DND-41 (cell line): Measurements from ENCODE around the gene NLRP12.

Source experiments
- ATAC-seq: fragments of 200-7000 bp; cut with Tn5 transposase; 3 replicates; pipeline ENCODE4 v1.9.1; 2021; ENCODE audit warnings: low read depth; ENCODE audit not compliant: insufficient read depth
- DNase-seq: peaks from one replicate; pipeline ENCODE4 v3.0.0-alpha.2; 2020
- H2AFZ ChIP-seq: 2 replicates; pipeline ENCODE4 v1.6.0; 2012; ENCODE audit warnings: low read depth, low read length
- H3K27ac ChIP-seq: 2 replicates; pipeline ENCODE4 v1.5.1; 2012; ENCODE audit warnings: low read length, inconsistent platforms
- H3K27me3 ChIP-seq: fragments of 200-600 bp; sonication (generic); 2 replicates; pipeline ENCODE4 v1.6.0; 2012; ENCODE audit warnings: low read length, mild to moderate bottlenecking, inconsistent platforms; ENCODE audit not compliant: insufficient read depth, poor library complexity
- H3K36me3 ChIP-seq: 2 replicates; pipeline ENCODE4 v1.5.1; 2012; ENCODE audit warnings: low read length, inconsistent platforms; ENCODE audit not compliant: insufficient read depth
- H3K4me1 ChIP-seq: 2 replicates; pipeline ENCODE4 v1.5.1; 2012; ENCODE audit warnings: mild to moderate bottlenecking, low read length; ENCODE audit not compliant: insufficient read depth
- H3K4me2 ChIP-seq: 2 replicates; pipeline ENCODE4 v1.6.0; 2012; ENCODE audit warnings: mild to moderate bottlenecking, moderate library complexity, low read length, inconsistent platforms; ENCODE audit not compliant: insufficient read depth
- H3K4me3 ChIP-seq, 2 experiments: fragments of 200-600 bp in 1 of 2; shearing (Covaris generic) in 1 of 2; 2 replicates each; pipeline ENCODE4 v1.5.1; 2012 to 2016; ENCODE audit warnings: inconsistent platforms in 2 of 2, low read length in 2 of 2, mild to moderate bottlenecking in 2 of 2, low read depth in 1 of 2, moderate library complexity in 1 of 2
- H3K79me2 ChIP-seq: 2 replicates; pipeline ENCODE4 v1.6.0; 2012; ENCODE audit warnings: low read length, inconsistent platforms; ENCODE audit not compliant: insufficient read depth
- H3K9ac ChIP-seq: 2 replicates; pipeline ENCODE4 v1.6.0; 2012; ENCODE audit warnings: low read depth, mild to moderate bottlenecking, inconsistent platforms, low read length, moderate library complexity
- H3K9me3 ChIP-seq: 2 replicates; pipeline ENCODE4 v1.5.1; 2012; ENCODE audit warnings: low read length, moderate library complexity, mild to moderate bottlenecking, inconsistent platforms; ENCODE audit not compliant: insufficient read depth, severe bottlenecking
- H4K20me1 ChIP-seq: 2 replicates; pipeline ENCODE4 v1.6.0; 2012; ENCODE audit warnings: low read length; ENCODE audit not compliant: insufficient read depth
- CTCF ChIP-seq: IDR thresholded peaks from 2 replicates; pipeline ENCODE4 v1.5.1; 2012; ENCODE audit warnings: borderline replicate concordance, low read length, moderate library complexity, mild to moderate bottlenecking; ENCODE audit not compliant: poor library complexity, severe bottlenecking; ENCODE audit errors: extremely low read depth
- EZH2 ChIP-seq: IDR thresholded peaks from 3 replicates; pipeline ENCODE4 v1.6.1; 2012; ENCODE audit warnings: borderline replicate concordance, low read depth, mild to moderate bottlenecking, moderate library complexity, low read length, inconsistent platforms; ENCODE audit not compliant: severe bottlenecking

The NLRP12 gene

GRCh38 chr19:53819861-53820260, 4.3 kb downstream of the NLRP12 start:
- no peak overlapping the region for H3K9ac ChIP-seq
- TF ChIP-seq EZH2, result no peak
- no peak for TF ChIP-seq CTCF
- no peaks in the 10 kb centered on the region for H3K36me3 ChIP-seq

GRCh38 chr19:53818756-53819155, 5.4 kb downstream of the NLRP12 start:
- H4K20me1 ChIP-seq, result peaks cover 3% of the 10 kb centered on the region; the same call in 1 of the 2 replicates
- H3K27ac ChIP-seq, result no peak overlapping the region
- DNase-seq, result no peak
- H3K79me2 ChIP-seq, result no peaks in the 10 kb centered on the region
- no peak overlapping the region for H3K9ac ChIP-seq
- H3K4me1 ChIP-seq, result no peaks in the 10 kb centered on the region
- no peaks in the 10 kb centered on the region for H3K36me3 ChIP-seq
- no peaks in the 10 kb centered on the region for H3K27me3 ChIP-seq
- TF ChIP-seq CTCF (no peak), EZH2 (no peak)
- no peak overlapping the region for H2AFZ ChIP-seq
- H3K9me3 ChIP-seq, result no peaks in the 10 kb centered on the region
- ATAC-seq, result no peak
- no peak overlapping the region for H3K4me3 ChIP-seq
- H3K4me2 ChIP-seq, result no peak overlapping the region

More at GRCh38 chr19:53819861-53820260, 4.3 kb downstream of the NLRP12 start:
- no peak overlapping the region for H3K4me3 ChIP-seq
- H3K9me3 ChIP-seq, result no peaks in the 10 kb centered on the region
- H3K79me2 ChIP-seq, result no peaks in the 10 kb centered on the region
- H3K27me3 ChIP-seq, result no peaks in the 10 kb centered on the region
- ATAC-seq (no peak), DNase-seq (no peak)
- peaks cover 3% of the 10 kb centered on the region; the same call in 1 of the 2 replicates for H4K20me1 ChIP-seq
- H3K4me2 ChIP-seq, result no peak overlapping the region
- H2AFZ ChIP-seq, result no peak overlapping the region
- H3K4me1 ChIP-seq, result no peaks in the 10 kb centered on the region
- H3K27ac ChIP-seq, result no peak overlapping the region

- H3K79me2 ChIP-seq, result no peaks in the 10 kb centered on the region
- no peaks in the 10 kb centered on the region for H3K9me3 ChIP-seq
- DNase-seq (no peak), ATAC-seq (no peak)
- no peak overlapping the region for H3K4me3 ChIP-seq
- H3K36me3 ChIP-seq, result no peaks in the 10 kb centered on the region
- H3K27me3 ChIP-seq, result no peaks in the 10 kb centered on the region
- no peak overlapping the region for H3K27ac ChIP-seq
- H4K20me1 ChIP-seq, result peaks cover 3% of the 10 kb centered on the region; the same call in 1 of the 2 replicates
- TF ChIP-seq EZH2, result no peak
- TF ChIP-seq CTCF, result no peak
- H3K4me1 ChIP-seq, result no peaks in the 10 kb centered on the region
- H2AFZ ChIP-seq, result no peak overlapping the region
- H3K9ac ChIP-seq, result no peak overlapping the region
- H3K4me2 ChIP-seq, result no peak overlapping the region
These were observed 10.1 kb downstream of the NLRP12 start for GRCh38 chr19:53813996-53814395.

GRCh38 chr19:53812335-53812734, 11.8 kb downstream of the NLRP12 start:
- Histone ChIP-seq H4K20me1 (no peaks in the 10 kb centered on the region), H3K79me2 (no peaks in the 10 kb centered on the region), H3K27ac (no peak overlapping the region), H3K4me2 (no peak overlapping the region), H3K9me3 (no peaks in the 10 kb centered on the region), H3K4me1 (no peaks in the 10 kb centered on the region), H2AFZ (no peak overlapping the region), H3K27me3 (no peaks in the 10 kb centered on the region), H3K4me3 (no peak overlapping the region), H3K36me3 (no peaks in the 10 kb centered on the region), H3K9ac (no peak overlapping the region)
- DNase-seq, result no peak
- TF ChIP-seq EZH2 (no peak), CTCF (peak; percentile 46)
- ATAC-seq, result no peak
